SIG-M5 (cell line): ENCODE results near the gene OTULIN.

ENCODE experiments used
- DNase-seq: peaks from one replicate; lab custom pipeline; 2025; lab: John Stamatoyannopoulos, UW

The OTULIN gene

DNA sequence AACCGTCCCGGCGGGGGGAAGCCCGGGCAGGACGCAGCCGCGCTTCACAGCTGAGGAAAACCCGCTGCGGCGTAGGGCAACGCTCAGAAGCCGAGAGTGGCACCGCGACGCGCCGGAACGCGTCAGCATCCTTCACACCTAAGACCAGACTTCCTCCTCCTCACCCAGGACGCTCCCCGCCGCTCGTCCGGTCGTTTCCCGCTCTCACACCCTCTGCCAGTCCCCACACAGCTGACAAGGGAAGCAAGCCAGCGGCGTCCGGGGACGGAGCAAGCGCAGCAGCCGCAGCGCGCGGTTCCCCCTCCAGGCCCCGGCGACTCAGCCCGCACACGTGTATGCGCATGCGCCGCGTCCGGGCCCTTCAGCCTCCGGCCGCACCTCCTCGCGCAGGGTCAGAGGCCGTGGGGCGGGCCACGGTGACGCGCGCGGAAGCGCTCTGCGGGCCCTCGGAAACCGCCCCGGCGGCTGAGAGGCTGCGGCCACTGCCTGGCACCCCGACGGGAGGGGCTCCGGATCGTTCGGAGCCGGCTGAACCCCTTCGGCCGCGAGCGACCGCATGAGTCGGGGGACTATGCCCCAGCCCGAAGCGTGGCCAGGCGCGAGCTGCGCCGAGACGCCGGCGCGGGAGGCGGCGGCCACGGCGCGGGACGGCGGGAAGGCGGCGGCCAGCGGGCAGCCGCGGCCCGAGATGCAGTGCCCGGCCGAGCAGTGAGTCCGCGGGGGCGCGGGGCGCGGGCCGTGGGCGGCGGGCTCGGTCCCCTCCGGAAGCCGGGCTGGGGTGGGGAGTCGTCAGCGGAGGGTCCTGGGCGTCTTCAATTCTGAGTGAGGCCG is at the start of gene OTULIN:
OTULIN (plus strand) TSS at position 449 of the 831 bp plus-strand sequence; CDS start at position 557, 108 bp downstream.
- no peak for DNase-seq

DNA sequence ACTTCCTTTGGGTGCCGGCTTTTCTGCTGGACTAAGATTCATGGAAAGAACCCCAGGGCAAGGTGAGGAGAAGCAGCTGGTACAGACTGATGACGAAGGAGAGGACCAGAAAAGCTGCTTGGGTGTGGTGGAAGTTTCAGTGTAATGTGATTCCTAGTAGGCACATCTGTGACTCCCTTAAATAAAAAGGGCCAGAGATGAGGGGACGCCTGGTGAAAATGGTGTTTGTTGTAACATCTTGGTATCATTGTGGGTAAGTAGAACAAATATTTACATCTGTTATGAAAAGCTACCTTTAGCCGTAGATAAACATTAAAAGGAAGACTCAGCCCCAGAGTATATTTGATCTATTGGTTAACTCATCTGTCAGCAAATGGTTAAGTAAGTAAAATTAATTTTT is 49.2 kb upstream of the OTULIN start:
- DNase-seq = no peak

DNA sequence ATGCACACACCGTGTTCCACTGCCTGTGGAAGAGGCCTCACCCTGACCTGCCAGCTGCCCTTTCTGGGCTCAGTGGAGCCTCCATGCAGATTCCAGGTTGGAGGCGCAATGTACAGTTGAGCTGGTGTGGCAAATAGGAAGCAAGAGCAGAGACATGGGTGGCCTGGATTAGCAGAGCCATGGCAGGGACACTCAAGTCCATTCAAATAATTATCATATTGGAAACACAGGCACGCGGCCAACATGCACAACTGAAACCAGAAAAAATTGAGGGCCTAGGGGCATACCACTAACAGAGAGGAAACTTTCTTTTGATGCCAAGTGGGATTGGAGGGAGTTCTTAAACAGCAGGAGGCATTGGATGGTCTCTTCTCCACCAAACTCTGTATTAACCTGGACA is 47.1 kb upstream of the OTULIN start:
- no peak for DNase-seq

DNA sequence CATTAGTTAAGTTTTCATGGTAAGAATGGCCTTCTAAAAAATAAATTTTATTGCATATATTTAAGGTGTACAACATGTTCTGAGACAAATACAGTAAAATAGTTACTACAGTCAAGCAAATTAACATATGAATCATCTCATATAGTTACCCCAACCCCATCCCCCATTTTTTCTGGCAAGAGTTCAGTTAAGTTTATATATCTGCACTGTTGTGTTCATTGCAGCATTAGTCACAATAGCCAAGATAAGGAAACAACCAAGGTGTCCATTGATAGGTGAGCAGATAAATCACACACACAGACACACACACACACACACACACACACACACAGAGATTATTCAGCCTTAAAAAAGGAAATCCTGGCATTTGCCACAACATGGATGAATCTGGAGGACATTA is 37.2 kb upstream of the OTULIN start:
- DNase-seq = no peak

DNA sequence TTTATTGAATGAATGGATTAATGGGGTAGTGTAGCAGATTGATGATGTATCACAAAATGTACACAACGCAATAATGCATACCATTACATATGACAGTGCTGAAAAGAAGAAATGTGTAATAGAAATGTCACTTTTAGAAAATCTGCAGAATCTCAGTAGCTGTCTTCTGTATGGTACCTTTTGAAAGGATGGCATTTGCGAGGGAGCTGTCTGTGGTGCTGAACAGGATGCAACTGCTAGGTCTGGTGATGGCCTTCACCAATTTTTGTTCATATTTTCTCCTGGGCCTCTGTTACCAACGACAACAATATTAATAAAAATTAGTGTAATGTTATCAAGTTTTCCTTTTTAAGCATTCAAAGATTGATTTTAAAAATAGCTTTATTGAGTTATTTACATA is 36.2 kb upstream of the OTULIN start:
- no peak for DNase-seq

DNA sequence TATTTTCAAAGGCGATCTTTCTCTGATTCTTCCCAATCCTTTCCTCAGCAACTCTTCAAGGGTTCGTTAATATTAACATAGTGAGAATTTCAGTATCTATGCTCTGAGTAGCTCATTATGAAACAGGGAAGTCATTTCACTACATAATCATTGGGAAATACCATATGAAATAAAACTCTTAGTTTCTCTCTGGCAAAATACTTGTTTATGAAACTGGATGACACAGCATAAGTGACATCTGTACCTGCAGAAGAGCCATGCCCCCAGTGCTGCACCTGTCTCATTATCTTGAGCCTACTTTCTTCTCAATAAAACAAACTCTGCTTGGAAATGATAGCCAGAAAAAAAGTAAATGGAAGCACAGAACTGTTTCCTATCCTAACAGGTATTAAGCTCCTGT is 33.8 kb upstream of the OTULIN start:
- no peak for DNase-seq

DNA sequence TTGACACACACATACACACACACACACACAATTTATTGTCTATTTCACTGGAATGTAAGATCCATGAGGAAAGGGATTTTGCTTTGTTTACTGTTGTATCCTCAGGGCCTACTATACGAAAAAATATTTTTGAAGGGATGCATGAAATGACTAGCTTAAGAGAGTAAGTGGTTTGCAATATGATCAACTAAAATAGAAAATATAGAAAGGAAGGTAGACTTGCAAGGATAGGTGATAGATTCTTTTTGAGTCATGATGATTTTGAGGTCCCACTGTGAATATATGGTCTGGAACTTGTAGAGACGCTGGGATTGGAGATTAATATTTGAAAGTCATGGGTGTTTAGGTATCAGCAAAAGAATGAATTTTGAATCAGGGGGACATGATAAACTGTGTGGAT is 28.9 kb upstream of the OTULIN start:
- DNase-seq = no peak

DNA sequence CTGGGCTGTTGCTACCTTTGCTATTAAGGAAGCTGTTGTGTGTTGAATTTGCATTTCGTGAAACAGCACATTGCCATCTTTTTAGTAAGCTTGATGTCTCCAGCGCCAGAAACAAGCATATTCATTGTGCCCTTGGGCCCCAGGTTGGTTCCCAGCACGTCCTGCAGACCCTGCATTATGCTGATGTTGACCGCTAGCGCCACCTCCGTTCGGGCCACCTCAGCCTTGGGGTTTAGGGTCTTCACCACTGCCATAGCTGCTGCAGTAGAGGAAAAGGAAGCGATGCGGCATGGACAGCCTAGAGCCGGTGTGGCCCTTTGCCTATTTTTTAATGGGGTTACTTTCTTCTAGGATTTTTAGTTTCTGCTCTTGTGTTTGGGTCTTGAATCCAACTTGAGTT is 23.8 kb upstream of the OTULIN start:
- DNase-seq = no peak

DNA sequence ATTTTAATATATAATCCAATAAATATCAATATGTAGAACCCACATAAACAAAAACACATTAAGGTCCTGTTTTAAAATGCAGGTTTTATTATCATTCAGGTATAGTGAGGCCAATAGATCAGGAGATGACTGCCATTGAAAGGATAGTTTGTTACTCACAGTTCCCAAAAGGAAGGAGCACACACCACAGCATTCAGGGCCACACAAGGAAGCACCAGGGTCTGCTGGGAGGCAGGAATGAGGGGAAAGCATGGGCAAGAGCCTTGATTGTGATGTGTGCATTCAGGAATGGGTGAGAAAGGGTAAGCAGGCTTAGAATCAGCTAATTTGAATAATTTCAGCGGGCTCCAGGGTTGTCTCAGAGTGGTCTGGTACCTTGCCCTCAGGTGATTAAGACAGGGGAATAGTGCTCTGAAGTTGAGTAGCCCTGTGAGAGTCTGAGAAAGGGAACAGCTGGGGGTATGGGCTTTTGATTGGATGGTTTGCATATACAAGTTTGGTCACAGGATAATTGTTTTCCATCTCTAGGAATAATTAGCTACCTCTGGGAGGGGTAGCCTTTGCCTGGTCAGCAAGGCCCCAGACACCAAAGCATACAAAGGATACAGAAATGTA is 19.8 kb upstream of the OTULIN start:
- DNase-seq = no peak

DNA sequence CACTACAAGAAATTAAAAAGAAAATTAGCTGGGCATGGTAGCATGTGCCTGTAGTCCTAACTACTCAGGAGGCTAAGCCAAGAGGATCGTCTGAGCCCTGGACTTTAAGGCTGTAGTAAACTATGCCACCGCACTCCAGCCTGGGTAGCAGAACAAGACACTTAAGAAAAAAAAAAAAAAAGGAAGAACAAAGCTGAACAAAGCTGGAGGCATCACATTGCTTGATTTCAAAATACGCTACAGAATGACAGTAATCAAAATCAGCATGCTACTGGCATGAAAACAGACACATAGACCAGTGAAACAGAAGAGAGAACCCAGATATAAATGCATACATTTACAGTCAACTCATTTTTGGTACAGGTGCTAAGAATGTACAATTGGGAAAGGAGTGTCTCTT is 14.5 kb upstream of the OTULIN start:
- DNase-seq = no peak

DNA sequence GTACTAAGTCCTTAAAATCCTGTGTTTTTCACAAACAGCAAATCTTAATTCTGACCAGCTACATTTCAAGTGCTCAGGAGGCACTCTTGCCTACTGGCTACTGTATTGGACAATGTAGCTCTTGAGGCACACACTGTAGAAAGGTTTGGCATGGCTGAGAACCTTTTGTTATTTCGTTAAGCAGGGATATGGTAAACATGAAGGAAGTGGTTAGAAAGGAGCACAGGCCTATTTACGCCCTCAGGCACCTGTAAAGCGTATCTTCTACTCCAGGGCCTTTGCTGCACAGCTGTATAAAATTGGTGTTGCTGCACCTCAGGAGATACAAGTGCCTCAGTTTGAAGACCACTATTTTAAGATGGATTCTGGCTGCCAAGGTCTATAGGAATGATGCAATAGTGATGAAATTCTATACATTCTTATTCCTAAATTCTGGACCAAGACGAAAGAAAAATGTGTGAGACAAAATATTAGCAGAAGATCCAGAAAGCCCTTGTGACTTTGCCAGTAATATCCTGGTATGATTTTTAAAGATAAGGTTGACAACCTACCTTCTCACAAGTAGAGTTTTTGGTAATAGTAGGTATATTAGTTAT is 9.3 kb upstream of the OTULIN start:
- DNase-seq = no peak

DNA sequence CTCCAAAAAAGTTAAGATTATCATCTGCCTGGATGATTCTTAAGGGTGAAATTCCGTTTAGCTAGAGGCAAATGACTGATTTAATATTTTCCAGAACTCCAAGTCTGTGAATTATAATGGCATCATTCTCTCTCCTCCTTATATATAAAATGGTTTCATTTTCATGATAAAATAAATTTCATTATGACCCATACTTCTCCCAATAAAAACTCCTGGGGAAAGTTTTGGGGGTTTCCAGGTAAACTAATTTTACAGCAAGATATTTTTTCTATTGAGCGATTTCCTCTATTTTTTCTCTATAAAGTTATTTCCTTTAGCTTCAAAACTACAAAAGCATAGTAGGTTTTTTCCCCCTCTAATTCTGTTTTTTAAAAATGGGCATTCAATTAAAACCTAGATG is 7.6 kb upstream of the OTULIN start:
- DNase-seq = no peak

DNA sequence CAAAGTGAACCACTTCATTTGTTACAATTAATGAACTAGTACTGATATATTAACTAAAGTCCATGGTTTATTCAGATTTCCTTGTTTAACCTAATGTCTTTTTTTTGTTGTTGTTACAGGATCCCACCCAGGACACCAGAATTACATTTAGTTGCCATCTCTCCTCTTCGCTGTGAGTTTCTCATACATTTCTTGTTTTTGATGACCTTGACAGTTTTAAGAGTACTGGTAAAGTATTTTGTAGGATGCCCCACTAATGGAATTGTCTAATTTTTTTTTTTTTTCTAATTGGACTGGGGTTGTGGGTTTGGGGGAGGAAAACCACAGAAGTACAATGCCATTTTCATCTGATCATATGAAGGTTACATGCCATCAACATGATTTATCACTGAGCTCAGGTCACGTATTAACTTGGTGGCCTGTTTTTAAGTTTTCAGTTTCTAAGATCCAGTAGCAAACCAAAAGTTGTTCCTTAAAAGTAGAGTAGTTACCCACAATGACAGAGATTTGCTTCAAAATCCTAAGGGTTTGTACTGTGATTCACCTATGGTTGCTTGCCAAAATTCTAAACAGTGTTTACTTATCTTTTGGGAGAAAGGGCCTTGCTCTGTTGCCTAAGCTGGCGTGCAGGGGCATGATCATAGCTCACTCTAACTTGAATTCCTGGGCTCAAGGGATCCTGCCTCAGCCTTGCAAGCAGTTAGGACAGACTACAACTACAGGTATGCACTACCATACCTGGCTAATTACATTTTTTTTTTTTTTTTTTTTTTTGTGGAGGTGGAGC is 4.5 kb upstream of the OTULIN start:
- DNase-seq = no peak

DNA sequence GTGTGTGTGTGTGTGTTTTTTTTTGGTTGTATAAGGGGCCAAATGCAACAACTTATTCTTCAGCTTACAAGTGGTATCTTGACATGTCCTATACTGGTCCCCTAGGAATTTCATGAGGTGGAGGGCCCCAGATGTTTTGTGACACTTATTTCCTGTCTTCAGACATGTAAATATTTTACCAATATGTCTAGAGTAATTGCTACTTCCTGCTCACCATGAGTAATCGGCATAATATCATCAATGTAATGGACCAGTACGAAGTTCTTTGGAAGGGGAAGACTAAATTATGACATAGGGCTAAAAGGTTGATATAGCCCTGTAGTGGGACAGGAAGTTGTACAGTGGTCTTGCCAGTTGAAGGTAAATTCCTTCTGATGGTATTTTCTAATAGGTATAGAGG is 3.7 kb upstream of the OTULIN start:
- DNase-seq = no peak

DNA sequence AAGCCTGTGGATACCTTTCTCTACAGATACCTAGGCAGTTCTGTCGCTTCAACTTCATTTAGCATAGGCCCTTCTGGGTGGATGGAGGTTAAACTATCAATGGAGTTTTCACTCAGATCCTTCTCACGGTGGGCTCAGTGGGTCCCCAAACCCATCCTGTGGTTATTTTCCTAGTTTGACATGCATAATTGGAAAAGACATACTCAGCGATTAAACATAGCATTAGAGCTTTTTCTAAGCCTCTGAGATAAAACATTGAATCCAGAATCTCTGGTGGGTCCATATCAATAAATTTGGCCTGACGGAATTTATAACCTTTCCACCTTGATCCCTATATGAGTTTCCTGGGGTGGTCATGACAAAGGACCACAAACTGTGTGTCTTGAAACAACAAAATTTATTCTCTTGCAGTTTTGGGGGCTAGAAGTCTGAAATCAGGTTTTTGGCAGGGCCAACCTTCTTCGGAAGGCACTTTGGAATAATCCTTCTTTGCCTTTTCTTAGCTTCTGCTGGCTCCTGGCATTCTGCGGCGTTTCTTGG is 1.7 kb upstream of the OTULIN start:
- DNase-seq = no peak

DNA sequence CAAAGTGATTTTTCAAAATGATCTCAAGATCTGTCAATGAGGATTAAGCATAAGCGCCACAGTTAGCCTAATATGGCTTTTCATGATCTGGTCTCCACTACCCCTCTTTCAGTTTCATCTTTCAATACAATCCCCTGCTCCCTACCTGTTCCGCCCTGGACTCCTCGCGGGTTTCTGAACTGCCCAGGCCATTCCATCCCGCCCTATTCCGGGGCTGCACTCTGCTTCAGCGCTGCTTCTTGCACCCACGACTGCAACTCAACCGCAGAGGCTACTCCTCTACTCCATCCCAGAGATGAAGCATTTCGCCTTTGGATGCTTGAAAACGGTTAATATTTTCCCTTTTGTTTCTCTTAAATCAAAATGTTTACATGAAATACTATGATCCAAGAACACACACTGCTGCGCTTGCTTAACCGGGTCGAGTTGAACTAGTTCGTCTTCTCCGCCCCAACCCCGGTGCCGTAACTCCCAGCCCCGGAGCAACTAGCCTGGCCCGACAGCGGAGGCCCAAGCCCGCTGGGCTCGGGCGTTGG is 716 bp upstream of the OTULIN start:
- DNase-seq = no peak

DNA sequence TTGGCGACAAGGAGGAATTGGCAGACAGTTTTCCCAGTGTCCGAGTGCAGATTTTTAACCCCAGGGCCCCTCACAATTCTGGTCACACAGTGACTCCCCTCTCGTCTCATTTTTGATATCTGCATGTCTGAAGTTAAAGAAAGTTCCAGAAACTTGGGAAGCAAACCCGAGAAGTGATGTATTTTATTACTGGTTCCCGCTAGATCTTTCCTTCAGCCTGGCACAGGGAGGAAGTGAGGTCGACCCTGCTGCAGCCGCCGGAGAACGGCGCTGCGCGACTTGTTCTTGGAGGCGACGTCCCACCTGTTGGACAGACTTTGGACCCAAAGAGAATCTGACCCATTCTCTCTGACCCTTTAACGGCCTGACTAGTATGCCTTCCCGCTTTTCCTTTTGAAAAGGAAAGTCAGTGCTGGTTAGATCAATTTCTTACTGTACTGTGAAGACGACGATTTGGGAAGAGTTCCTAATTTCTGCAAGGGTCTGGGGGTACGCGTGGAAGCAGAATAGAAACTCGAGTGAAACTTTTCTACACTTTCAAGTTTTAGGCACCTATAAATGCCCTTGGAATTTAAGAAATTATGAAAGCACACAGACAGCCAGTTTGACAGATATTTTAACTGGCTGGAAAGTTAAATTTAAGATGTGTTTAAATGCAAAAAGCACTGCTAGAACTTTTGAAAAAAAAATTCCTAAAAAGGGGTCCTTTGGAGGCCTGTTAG is 744 bp downstream of the OTULIN start:
- DNase-seq = no peak

DNA sequence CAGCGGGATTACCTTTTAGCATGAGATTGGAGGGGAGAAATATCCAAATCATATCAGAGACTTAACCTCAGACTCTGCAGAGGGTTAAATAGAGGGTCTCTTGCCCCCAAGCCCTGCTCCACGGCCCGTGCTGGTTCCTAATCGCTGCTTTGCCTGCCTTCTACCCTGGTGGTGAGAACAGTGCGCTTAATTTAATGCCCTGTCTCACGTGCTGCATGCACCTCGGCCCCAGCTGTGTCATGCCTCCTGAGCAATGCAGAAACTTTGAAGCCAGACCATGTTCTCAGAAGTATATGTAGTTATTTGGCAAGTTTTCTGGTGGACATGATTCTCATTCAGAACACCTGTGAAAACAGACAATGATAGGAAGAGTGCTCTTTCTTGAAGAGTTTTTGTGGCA is 1.4 kb downstream of the OTULIN start:
- no peak for DNase-seq

DNA sequence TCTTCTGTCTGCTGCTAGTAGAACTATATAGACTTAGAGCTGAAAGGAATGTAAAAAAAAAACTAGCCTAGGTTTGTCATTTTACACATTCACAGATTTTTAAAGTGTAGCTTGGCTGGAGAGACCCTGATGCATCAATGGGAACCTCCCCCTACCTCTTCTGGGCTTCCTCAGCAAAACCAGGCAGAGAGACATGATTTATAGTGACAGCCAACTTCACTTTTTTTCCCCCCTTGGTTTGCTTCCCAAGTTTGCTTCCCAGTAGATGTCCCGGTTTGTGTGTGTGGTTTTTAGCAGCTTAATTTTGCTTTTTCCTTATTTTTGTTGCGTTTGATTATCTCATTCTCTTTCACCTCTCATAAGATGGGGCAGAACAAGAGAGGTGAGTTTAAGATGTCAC is 1.8 kb downstream of the OTULIN start:
- DNase-seq = no peak

DNA sequence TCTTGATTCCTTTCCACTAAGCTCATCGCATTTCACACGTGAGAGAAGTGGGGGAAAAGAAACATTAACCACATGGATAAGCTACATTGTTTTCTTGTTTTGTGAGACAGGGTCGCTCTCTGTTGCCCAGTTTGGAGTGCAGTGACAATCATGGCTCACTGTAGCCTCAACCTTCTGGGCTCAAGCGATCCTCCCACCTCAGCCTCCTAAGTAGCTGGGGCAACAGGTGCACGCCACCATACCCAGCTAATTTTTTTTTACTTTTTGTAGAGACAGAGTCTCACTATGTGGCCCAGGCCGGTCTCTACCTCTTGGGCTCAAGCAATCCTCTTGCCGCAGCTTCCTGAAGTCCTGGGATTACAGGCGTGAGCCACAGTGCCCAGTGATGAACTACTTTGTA is 2.8 kb downstream of the OTULIN start:
- DNase-seq = no peak

DNA sequence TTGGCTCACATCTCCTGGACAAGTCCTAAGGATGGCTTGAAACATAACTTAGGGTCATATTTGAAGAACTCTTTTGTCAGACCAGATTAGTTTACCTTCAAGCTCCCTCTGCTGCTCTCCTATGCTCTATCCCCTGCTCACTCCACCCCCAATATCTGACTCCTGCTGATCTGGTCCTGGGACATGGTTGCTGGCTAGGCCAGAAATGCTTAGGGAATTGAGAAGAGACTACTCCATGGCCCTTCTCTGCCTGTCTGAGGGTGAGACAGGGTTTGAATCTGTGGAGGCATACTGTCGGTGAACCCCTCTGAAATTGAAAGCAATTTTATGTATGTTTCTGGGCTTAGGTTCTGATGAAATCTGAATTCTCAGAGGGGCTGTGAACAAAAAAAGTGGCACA is 3.3 kb downstream of the OTULIN start:
- no peak for DNase-seq
